Endodermal cell (in vitro differentiated cells): ENCODE results near the gene NFKBIB. TPM values are rescaled to one million over a fixed set of nuclear protein-coding genes. Genes with fewer than 3 reads are reported as not detected.

ENCODE experiments used
- DNase-seq: peaks from one replicate; pipeline ENCODE4 v3.0.0-alpha.2; 2017
- H3K27ac ChIP-seq: 2 replicates; pipeline ENCODE4 v1.5.1; 2013; ENCODE audit warnings: mild to moderate bottlenecking, low read depth, low read length, moderate library complexity
- H3K27me3 ChIP-seq: 2 replicates; pipeline ENCODE4 v1.6.1; 2013; ENCODE audit warnings: mild to moderate bottlenecking, low read length, moderate library complexity; ENCODE audit not compliant: insufficient read depth, control insufficient read depth, poor library complexity, severe bottlenecking
- H3K36me3 ChIP-seq: 2 replicates; pipeline ENCODE4 v1.7.0; 2013; ENCODE audit warnings: mild to moderate bottlenecking, low read length, moderate library complexity; ENCODE audit not compliant: control insufficient read depth, insufficient read depth
- H3K4me1 ChIP-seq: one replicate; pipeline ENCODE4 v1.7.0; 2013; ENCODE audit warnings: low read length; ENCODE audit not compliant: control insufficient read depth, insufficient read depth
- H3K4me3 ChIP-seq: 2 replicates; pipeline ENCODE4 v1.5.1; 2013; ENCODE audit warnings: mild to moderate bottlenecking, low read length, moderate library complexity
- H3K9ac ChIP-seq: 2 replicates; pipeline ENCODE4 v1.6.1; 2013; ENCODE audit warnings: mild to moderate bottlenecking, low read length, moderate library complexity; ENCODE audit not compliant: poor library complexity, severe bottlenecking; ENCODE audit errors: extremely low read depth
- H3K9me3 ChIP-seq: 2 replicates; pipeline ENCODE4 v1.6.1; 2013; ENCODE audit warnings: mild to moderate bottlenecking, low read length, moderate library complexity; ENCODE audit not compliant: control insufficient read depth
- H3K27ac Mint-ChIP-seq: 2 replicates; pipeline ENCODE4 v1.8.0; 2020; ENCODE audit warnings: mixed read lengths
- H3K27me3 Mint-ChIP-seq: 2 replicates; pipeline ENCODE4 v1.8.0; 2021; ENCODE audit warnings: mild to moderate bottlenecking, mixed read lengths; ENCODE audit not compliant: insufficient read depth
- H3K36me3 Mint-ChIP-seq: 2 replicates; pipeline ENCODE4 v1.8.0; 2020; ENCODE audit warnings: low read depth, mixed read lengths
- H3K4me1 Mint-ChIP-seq: 2 replicates; pipeline ENCODE4 v1.8.0; 2020; ENCODE audit warnings: mixed read lengths
- H3K4me3 Mint-ChIP-seq: 2 replicates; pipeline ENCODE4 v1.8.0; 2020; ENCODE audit warnings: mild to moderate bottlenecking, moderate library complexity, mixed read lengths
- H3K9me3 Mint-ChIP-seq: 2 replicates; pipeline ENCODE4 v1.8.0; 2020; ENCODE audit warnings: mild to moderate bottlenecking, mixed read lengths
- WGBS, 2 experiments: methylation state at CpG; one replicate each; pipeline versions ENCODE4 v1.1.5 to v1.1.7; 2013; ENCODE audit warnings: missing lambda C conversion rate in 2 of 2, mixed read lengths in 1 of 2; ENCODE audit not compliant: insufficient coverage in 1 of 2, insufficient read length in 1 of 2; 5-methylcytosine and 5-hydroxymethylcytosine counted together
- total RNA-seq, 2 donors: library from RNA; stranded (reverse); fragmentation: NEBNext Ultra II Directional in 1 of 2; extraction: Animal tissue kit (Norgen Biotek cat#: 25700) in 1 of 2; gene quantifications; 2 replicates in 1 of 2; 3 replicates in 1 of 2; pipeline ENCODE4 v1.2.1, GENCODE V29; 2021
- TF ChIP-seq, protein P1 (sequence below): fragments of 200-600 bp; sonication (generic); conservative IDR thresholded peaks from 2 replicates; pipeline ENCODE4 v1.5.0; 2021; ENCODE audit warnings: antibody characterized with exemption, mild to moderate bottlenecking

Gene NFKBIB
- total RNA-seq, 2 donors from 2014 or later = 20.7 to 24.3 TPM

DNA sequence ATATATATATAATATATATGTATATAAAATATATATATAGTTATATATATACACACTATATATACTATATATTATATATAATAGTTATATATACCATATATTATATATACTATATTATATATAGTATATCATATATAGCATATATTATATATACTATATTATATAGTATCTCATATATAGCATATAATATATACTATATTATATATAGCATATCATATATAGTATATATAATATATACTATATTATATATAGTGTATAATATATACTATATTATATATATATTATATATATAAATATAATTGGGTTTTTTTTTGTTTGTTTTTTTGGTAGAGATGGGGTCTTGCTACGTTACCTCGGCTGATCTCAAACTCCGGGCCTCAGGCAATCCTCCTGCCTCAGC, 38.4 kb upstream of the NFKBIB start:
- no peaks in the 10 kb centered on the region for H3K27me3 ChIP-seq
- no peak overlapping the region for H3K4me3 Mint-ChIP-seq
- no peak overlapping the region for H3K27ac Mint-ChIP-seq
- H3K9me3 Mint-ChIP-seq = peaks cover 5% of the 10 kb centered on the region
- 96 to 100% methylated on average over 2 to 3 of the region's 3 CpGs for WGBS, 2 experiments
- H3K27ac ChIP-seq = no peak overlapping the region
- no peaks in the 10 kb centered on the region for H3K9me3 ChIP-seq
- DNase-seq = no peak
- H3K9ac ChIP-seq = no peak overlapping the region
- peaks cover 2% of the 10 kb centered on the region for H3K4me1 Mint-ChIP-seq
- H3K36me3 Mint-ChIP-seq = no peaks in the 10 kb centered on the region
- no peaks in the 10 kb centered on the region for H3K4me1 ChIP-seq
- H3K36me3 ChIP-seq = no peaks in the 10 kb centered on the region
- TF ChIP-seq, protein P1, sequence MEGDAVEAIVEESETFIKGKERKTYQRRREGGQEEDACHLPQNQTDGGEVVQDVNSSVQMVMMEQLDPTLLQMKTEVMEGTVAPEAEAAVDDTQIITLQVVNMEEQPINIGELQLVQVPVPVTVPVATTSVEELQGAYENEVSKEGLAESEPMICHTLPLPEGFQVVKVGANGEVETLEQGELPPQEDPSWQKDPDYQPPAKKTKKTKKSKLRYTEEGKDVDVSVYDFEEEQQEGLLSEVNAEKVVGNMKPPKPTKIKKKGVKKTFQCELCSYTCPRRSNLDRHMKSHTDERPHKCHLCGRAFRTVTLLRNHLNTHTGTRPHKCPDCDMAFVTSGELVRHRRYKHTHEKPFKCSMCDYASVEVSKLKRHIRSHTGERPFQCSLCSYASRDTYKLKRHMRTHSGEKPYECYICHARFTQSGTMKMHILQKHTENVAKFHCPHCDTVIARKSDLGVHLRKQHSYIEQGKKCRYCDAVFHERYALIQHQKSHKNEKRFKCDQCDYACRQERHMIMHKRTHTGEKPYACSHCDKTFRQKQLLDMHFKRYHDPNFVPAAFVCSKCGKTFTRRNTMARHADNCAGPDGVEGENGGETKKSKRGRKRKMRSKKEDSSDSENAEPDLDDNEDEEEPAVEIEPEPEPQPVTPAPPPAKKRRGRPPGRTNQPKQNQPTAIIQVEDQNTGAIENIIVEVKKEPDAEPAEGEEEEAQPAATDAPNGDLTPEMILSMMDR = no peak
- H3K27me3 Mint-ChIP-seq = no peaks in the 10 kb centered on the region
- H3K4me3 ChIP-seq = no peak overlapping the region

DNA sequence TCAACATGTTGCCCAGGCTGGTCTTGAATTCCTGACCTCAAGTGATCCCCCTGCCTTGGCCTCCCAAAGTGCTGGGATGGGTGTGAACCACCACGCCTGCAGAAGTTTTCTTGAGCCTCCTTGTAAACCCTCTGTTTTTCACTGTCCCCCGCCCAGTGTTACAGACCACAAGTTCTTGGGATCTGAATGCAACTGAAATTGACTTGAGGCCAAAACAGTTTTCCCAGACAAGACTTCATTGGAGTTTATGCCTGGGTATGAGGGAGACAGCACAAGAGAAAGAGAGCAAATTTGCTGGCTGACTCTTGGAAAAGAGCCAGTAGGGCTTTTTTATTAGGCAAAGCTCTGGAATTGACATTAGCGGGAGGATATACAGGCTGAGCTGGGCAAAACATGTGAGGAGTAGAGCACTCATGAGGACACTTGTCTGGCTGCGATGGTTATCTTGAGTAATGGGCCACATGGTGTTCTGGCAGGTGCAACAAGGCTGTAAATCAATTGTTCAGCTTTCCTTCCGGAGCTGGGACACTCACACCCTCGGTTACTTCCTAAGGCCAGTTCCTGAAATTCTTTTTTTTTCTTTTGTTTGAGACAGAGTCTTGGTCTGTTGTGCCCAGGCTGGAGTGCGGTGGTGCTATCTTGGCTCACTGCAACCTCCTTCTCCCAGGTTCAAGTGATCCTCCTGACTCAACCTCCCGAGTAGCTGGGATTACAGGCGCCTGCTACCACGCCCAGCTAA, 37.3 kb upstream of the NFKBIB start:
- Mint-ChIP-seq H3K27ac (no peak overlapping the region), H3K36me3 (no peaks in the 10 kb centered on the region), H3K4me1 (peaks cover 2% of the 10 kb centered on the region), H3K27me3 (no peaks in the 10 kb centered on the region), H3K4me3 (no peak overlapping the region), H3K9me3 (no peaks in the 10 kb centered on the region)
- Histone ChIP-seq H3K36me3 (no peaks in the 10 kb centered on the region), H3K9me3 (no peaks in the 10 kb centered on the region), H3K27ac (no peak overlapping the region), H3K4me1 (no peaks in the 10 kb centered on the region), H3K27me3 (no peaks in the 10 kb centered on the region), H3K4me3 (no peak overlapping the region), H3K9ac (no peak overlapping the region)
- WGBS, 2 experiments = 93 to 95% methylated on average over 9 to 10 of the region's 10 CpGs
- TF ChIP-seq, protein P1 = no peak
- no peak for DNase-seq

DNA sequence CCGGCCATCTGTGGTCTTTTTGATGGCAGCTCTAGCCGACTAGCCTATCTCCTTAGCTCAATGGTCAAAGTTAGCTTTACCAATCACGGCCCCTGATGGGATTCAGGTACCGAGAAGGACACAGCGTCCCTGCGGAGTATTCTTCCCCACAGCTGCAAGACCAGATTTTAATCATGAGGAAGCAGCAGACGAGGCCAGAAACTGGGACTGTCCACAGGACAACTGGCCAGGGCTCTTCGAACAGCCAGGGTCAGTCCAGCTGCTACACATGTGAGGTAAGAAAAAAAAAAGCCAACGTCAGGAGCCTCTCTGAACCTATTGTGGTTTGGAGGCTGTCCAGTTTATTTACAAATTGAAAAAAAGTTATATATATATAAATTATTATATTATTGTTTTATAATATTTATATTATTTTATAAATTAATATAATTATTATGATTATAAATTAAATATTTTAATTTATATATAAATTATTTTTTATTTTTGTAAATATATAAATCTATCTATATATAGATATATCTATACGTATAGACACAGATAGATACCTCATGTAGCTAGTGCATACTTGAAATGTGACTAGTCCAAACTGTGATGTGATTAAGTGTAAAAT, 32.5 kb upstream of the NFKBIB start:
- 92 to 96% methylated on average over 5 to 8 of the region's 10 CpGs for WGBS, 2 experiments
- H3K27me3 ChIP-seq = no peaks in the 10 kb centered on the region
- no peak overlapping the region for H3K4me3 ChIP-seq
- no peaks in the 10 kb centered on the region for H3K4me1 ChIP-seq
- DNase-seq = no peak
- H3K9me3 ChIP-seq = no peaks in the 10 kb centered on the region
- peaks cover 2% of the 10 kb centered on the region for H3K4me1 Mint-ChIP-seq
- no peak overlapping the region for H3K4me3 Mint-ChIP-seq
- no peak overlapping the region for H3K9ac ChIP-seq
- no peak overlapping the region for H3K27ac Mint-ChIP-seq
- H3K9me3 Mint-ChIP-seq = no peaks in the 10 kb centered on the region
- H3K27me3 Mint-ChIP-seq = peaks cover 16% of the 10 kb centered on the region
- H3K36me3 ChIP-seq = no peaks in the 10 kb centered on the region
- no peaks in the 10 kb centered on the region for H3K36me3 Mint-ChIP-seq
- TF ChIP-seq, protein P1 = no peak
- H3K27ac ChIP-seq = no peak overlapping the region
